Stomach (tissue), 4 donors: ENCODE measurements around the gene RAP2A.

Source experiments
- CTCF ChIP-seq, 7 experiments: fragments of 450-650 bp in 4 of 7; fragments of 200-600 bp in 3 of 7; sonication (generic) in 3 of 7; IDR thresholded peaks; one replicate each; pipeline ENCODE4 v1.5.1; 2016 to 2019; ENCODE audit warnings: antibody characterized with exemption in 7 of 7, control low read depth in 2 of 7, mild to moderate bottlenecking in 1 of 7
- EP300 ChIP-seq: sonication (generic); formaldehyde crosslinking; IDR thresholded peaks from one replicate; pipeline ENCODE4 v1.6.1; 2017; ENCODE audit warnings: antibody characterized with exemption
- POLR2A ChIP-seq, 4 donors: fragments of 450-650 bp; IDR thresholded peaks; one replicate each; pipeline ENCODE4 v1.6.1; 2016; ENCODE audit warnings: antibody characterized with exemption in 4 of 4, control low read depth in 2 of 4, mild to moderate bottlenecking in 1 of 4, moderate library complexity in 1 of 4

- TF ChIP-seq EP300, result no peak
- no peak for TF ChIP-seq CTCF (IDR thresholded peaks at IDR 0.05)
- no peak for TF ChIP-seq POLR2A (IDR thresholded peaks at IDR 0.05)
Measured at GRCh38 chr13:97493456-97493855, 59.5 kb downstream of the RAP2A start.
